CD4-positive, alpha-beta T cell treated with Interleukin-15 for 1 hour (primary cell): Measurements from ENCODE around the gene LTBP1.
"Not testable (repeated sequence)": the region's sequence is repeated elsewhere in the genome, so short reads cannot be mapped to it uniquely, and the experiment has no call there.

Experiments
- DNase-seq: peaks from one replicate; pipeline ENCODE4 v3.0.0-alpha.2; 2020

Gene LTBP1

DNA sequence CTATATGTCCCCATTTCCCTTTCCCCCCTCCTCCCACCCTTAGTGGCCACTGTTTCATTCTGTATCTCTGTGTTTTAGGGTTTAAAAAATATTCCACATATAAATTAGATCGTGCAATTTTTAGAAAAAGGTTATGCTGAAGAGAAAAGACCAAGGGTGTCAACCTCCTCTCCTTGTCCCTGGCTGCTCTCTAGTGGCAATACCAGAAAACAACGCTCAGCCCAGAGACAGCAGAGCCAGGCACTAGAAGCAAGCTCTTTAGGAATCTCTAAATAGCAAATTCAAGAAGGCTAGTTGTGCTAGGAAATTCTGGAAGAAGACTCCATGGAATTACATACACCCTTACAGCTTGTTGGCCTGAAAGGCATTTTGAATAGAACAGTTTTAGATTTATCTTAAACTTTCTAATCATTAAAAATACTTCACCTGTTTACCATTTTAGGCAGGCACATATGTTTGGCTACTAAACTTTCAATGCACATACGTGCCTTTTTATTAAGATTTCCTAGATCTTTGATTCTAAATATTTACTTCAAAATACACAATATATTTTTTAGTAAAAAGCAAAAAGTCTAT is 494.6 kb downstream of the LTBP1 start:
- no peak for DNase-seq

- DNase-seq = not testable (repeated sequence)
Observed at GRCh38 chr2:33442052-33442451, 495.3 kb downstream of the LTBP1 start.

- DNase-seq = no peak
Observed at GRCh38 chr2:33442528-33443079, 495.9 kb downstream of the LTBP1 start.

GRCh38 chr2:33443274-33443829 is 496.6 kb downstream of the LTBP1 start:
- DNase-seq = no peak

- DNase-seq = no peak
Observed at GRCh38 chr2:33444967-33445366, 498.2 kb downstream of the LTBP1 start.

GRCh38 chr2:33448220-33448899 is 501.6 kb downstream of the LTBP1 start:
- DNase-seq = no peak
